Activated naive CD4-positive, alpha-beta T cell treated with anti-CD3 and anti-CD28 coated beads for 36 hours (primary cell): Measurements from ENCODE around the gene WWP2. TPM values are rescaled to one million over a fixed set of nuclear protein-coding genes. Genes with fewer than 3 reads are reported as not detected.

Experiments
- CTCF ChIA-PET: fragments of 350-600 bp; sonication (Branson Sonifier 250); formaldehyde crosslinking; loops from one replicate; lab custom pipeline; 2021; ENCODE audit warnings: antibody characterized with exemption; lab: Charles Lee
- DNase-seq: peaks from one replicate; pipeline ENCODE4 v3.0.0-alpha.2; 2020
- H3K27ac Mint-ChIP-seq: one replicate; pipeline ENCODE4 v1.8.0; 2021; ENCODE audit warnings: mild to moderate bottlenecking, mixed read lengths
- H3K27me3 Mint-ChIP-seq: one replicate; pipeline ENCODE4 v1.8.0; 2021; ENCODE audit warnings: low read depth, mixed read lengths
- H3K36me3 Mint-ChIP-seq: one replicate; pipeline ENCODE4 v1.8.0; 2021; ENCODE audit warnings: low read depth, mixed read lengths
- H3K4me1 Mint-ChIP-seq: one replicate; pipeline ENCODE4 v1.8.0; 2021; ENCODE audit warnings: low read depth, mixed read lengths
- H3K4me3 Mint-ChIP-seq: one replicate; pipeline ENCODE4 v1.8.0; 2021; ENCODE audit warnings: mild to moderate bottlenecking, moderate library complexity, mixed read lengths
- H3K9me3 Mint-ChIP-seq: one replicate; pipeline ENCODE4 v1.8.0; 2021; ENCODE audit warnings: mixed read lengths
- intact Hi-C: fragments of 100-400 bp; cut with micrococcal nuclease; formaldehyde crosslinking; loops from one replicate; pipeline ENCODE4 v1.15.1; 2023
- total RNA-seq, 2 experiments: library from RNA; stranded (reverse); gene quantifications; one replicate each; pipeline ENCODE4 v1.2.3, GENCODE V29; 2021

The WWP2 gene
- total RNA-seq, result 10 to 100 TPM; 27.7 to 32.3 TPM

GRCh38 chr16:69761983-69762813 lies at the start of gene WWP2:
Gene WWP2, plus strand, starts transcription at chr16:69762332. Its CDS starts 24,679 bp downstream, at chr16:69787011.
- H3K27ac Mint-ChIP-seq, result peak within 1 kb of the TSS; percentile 93
- peak within 1 kb of the TSS; percentile 97 for H3K4me3 Mint-ChIP-seq
- peak; percentile 78 for DNase-seq
- H3K27me3 Mint-ChIP-seq, result no peaks in the 10 kb centered on the region
- intact Hi-C loops, result loop anchor here (2.0 kb wide), 1 partner anchor 53 kb away; no protein-coding TSS in a partner anchor
- CTCF ChIA-PET, result interaction anchor here (1.0 to 1.4 kb wide), 2 partner anchors 8 to 366 kb away, joined by 3 to 10 read pairs; partner anchors contain the start of gene NOB1
- peaks cover 6% of the 10 kb centered on the region for H3K36me3 Mint-ChIP-seq
- no peaks in the 10 kb centered on the region for H3K9me3 Mint-ChIP-seq
- H3K4me1 Mint-ChIP-seq, result peaks cover 33% of the 10 kb centered on the region

GRCh38 chr16:69712914-69713581 lies 49.1 kb upstream of the WWP2 start:
- no peaks in the 10 kb centered on the region for H3K9me3 Mint-ChIP-seq
- H3K27ac Mint-ChIP-seq, result no peak overlapping the region
- intact Hi-C loops, result no loop called here
- no peaks in the 10 kb centered on the region for H3K27me3 Mint-ChIP-seq
- H3K4me1 Mint-ChIP-seq, result peaks cover 8% of the 10 kb centered on the region
- CTCF ChIA-PET, result interaction anchor here (0.5 to 1.1 kb wide), 3 partner anchors 12 to 182 kb away, joined by 3 to 4 read pairs (median 3); no protein-coding TSS in a partner anchor
- H3K4me3 Mint-ChIP-seq, result no peak overlapping the region
- no peaks in the 10 kb centered on the region for H3K36me3 Mint-ChIP-seq
- no peak for DNase-seq

GRCh38 chr16:69717066-69717465 lies 45.1 kb upstream of the WWP2 start:
- CTCF ChIA-PET, result interaction anchor here (0.6 to 1.2 kb wide), 2 partner anchors 37 to 222 kb away, joined by 3 to 4 read pairs; partner anchors contain the start of gene NOB1
- no peak overlapping the region for H3K4me3 Mint-ChIP-seq
- no peaks in the 10 kb centered on the region for H3K4me1 Mint-ChIP-seq
- no peaks in the 10 kb centered on the region for H3K9me3 Mint-ChIP-seq
- H3K36me3 Mint-ChIP-seq, result no peaks in the 10 kb centered on the region
- no peaks in the 10 kb centered on the region for H3K27me3 Mint-ChIP-seq
- intact Hi-C loops, result no loop called here
- DNase-seq, result no peak
- no peak overlapping the region for H3K27ac Mint-ChIP-seq

- Mint-ChIP-seq H3K9me3 (no peaks in the 10 kb centered on the region), H3K27ac (no peak overlapping the region), H3K4me3 (no peak overlapping the region), H3K36me3 (no peaks in the 10 kb centered on the region), H3K4me1 (no peaks in the 10 kb centered on the region), H3K27me3 (no peaks in the 10 kb centered on the region)
- DNase-seq, result no peak
- intact Hi-C loops, result no loop called here
- CTCF ChIA-PET, result interaction anchor here (1.6 kb wide), 1 partner anchor 8 kb away, joined by 4 read pairs; no protein-coding TSS in a partner anchor
Observed at GRCh38 chr16:69718111-69718764, 43.9 kb upstream of the WWP2 start.

- Mint-ChIP-seq H3K36me3 (no peaks in the 10 kb centered on the region), H3K4me3 (no peak overlapping the region), H3K27ac (no peak overlapping the region), H3K27me3 (no peaks in the 10 kb centered on the region), H3K9me3 (no peaks in the 10 kb centered on the region), H3K4me1 (peaks cover 7% of the 10 kb centered on the region)
- CTCF ChIA-PET, result interaction anchor here (0.7 kb wide), 1 partner anchor 8 kb away, joined by 4 read pairs; no protein-coding TSS in a partner anchor
- no peak for DNase-seq
- intact Hi-C loops, result no loop called here
Observed at GRCh38 chr16:69720822-69721430, 41.2 kb upstream of the WWP2 start.

- intact Hi-C loops, result no loop called here
- Mint-ChIP-seq H3K36me3 (no peaks in the 10 kb centered on the region), H3K27ac (no peak overlapping the region)
Observed at GRCh38 chr16:69721441-69721957, 40.6 kb upstream of the WWP2 start.

GRCh38 chr16:69724414-69724873 lies 37.7 kb upstream of the WWP2 start:
- Mint-ChIP-seq H3K27me3 (no peaks in the 10 kb centered on the region), H3K36me3 (peaks cover 2% of the 10 kb centered on the region), H3K27ac (no peak overlapping the region), H3K4me3 (no peak overlapping the region), H3K9me3 (no peaks in the 10 kb centered on the region), H3K4me1 (peaks cover 27% of the 10 kb centered on the region)
- intact Hi-C loops, result no loop called here
- no peak for DNase-seq
- CTCF ChIA-PET, result interaction anchor here (0.9 to 3.4 kb wide), 3 partner anchors 11 to 30 kb away, joined by 3 to 16 read pairs (median 11); partner anchors contain the start of gene NOB1

More at GRCh38 chr16:69721441-69721957, 40.6 kb upstream of the WWP2 start:
- no peak for DNase-seq
- CTCF ChIA-PET, result interaction anchor here (1.3 kb wide), 1 partner anchor 11 kb away, joined by 4 read pairs; no protein-coding TSS in a partner anchor
- H3K4me1 Mint-ChIP-seq, result peaks cover 13% of the 10 kb centered on the region
- H3K9me3 Mint-ChIP-seq, result no peaks in the 10 kb centered on the region
- no peaks in the 10 kb centered on the region for H3K27me3 Mint-ChIP-seq
- H3K4me3 Mint-ChIP-seq, result no peak overlapping the region

- no peaks in the 10 kb centered on the region for H3K27me3 Mint-ChIP-seq
- intact Hi-C loops, result no loop called here
- CTCF ChIA-PET, result interaction anchor here (0.9 to 3.4 kb wide), 3 partner anchors 12 to 30 kb away, joined by 3 to 16 read pairs (median 11); partner anchors contain the start of gene NOB1
- H3K4me1 Mint-ChIP-seq, result peaks cover 27% of the 10 kb centered on the region
- H3K36me3 Mint-ChIP-seq, result peaks cover 2% of the 10 kb centered on the region
- H3K27ac Mint-ChIP-seq, result no peak overlapping the region
- no peak for DNase-seq
- H3K4me3 Mint-ChIP-seq, result peak overlapping the region; percentile 34
- no peaks in the 10 kb centered on the region for H3K9me3 Mint-ChIP-seq
Observed at GRCh38 chr16:69724981-69725479, 37.1 kb upstream of the WWP2 start.

GRCh38 chr16:69725480-69726312 lies 36.4 kb upstream of the WWP2 start:
- H3K4me1 Mint-ChIP-seq, result peaks cover 27% of the 10 kb centered on the region
- H3K4me3 Mint-ChIP-seq, result peak overlapping the region; percentile 99
- intact Hi-C loops, result loop anchor here (1.0 kb wide), 2 partner anchors 29 to 161 kb away; partner anchors contain the start of gene NOB1
- CTCF ChIA-PET, result interaction anchor here (1.4 to 3.4 kb wide), 4 partner anchors 17 to 29 kb away, joined by 5 to 16 read pairs (median 12); partner anchors contain the start of gene NOB1
- no peaks in the 10 kb centered on the region for H3K27me3 Mint-ChIP-seq
- H3K36me3 Mint-ChIP-seq, result peaks cover 2% of the 10 kb centered on the region
- H3K9me3 Mint-ChIP-seq, result no peaks in the 10 kb centered on the region
- DNase-seq, result no peak
- peak overlapping the region; percentile 92 for H3K27ac Mint-ChIP-seq

- peaks cover 2% of the 10 kb centered on the region for H3K36me3 Mint-ChIP-seq
- intact Hi-C loops, result loop anchor here (1.0 kb wide), 2 partner anchors 28 to 162 kb away; partner anchors contain the start of gene NOB1
- H3K4me1 Mint-ChIP-seq, result peaks cover 27% of the 10 kb centered on the region
- H3K9me3 Mint-ChIP-seq, result no peaks in the 10 kb centered on the region
- peak within 1 kb of the TSS; percentile 92 for H3K27ac Mint-ChIP-seq
- H3K27me3 Mint-ChIP-seq, result no peaks in the 10 kb centered on the region
- CTCF ChIA-PET, result interaction anchor here (1.4 to 2.1 kb wide), 2 partner anchors 18 to 28 kb away, joined by 5 to 14 read pairs; partner anchors contain the start of gene NOB1
- peak within 1 kb of the TSS; percentile 99 for H3K4me3 Mint-ChIP-seq
- DNase-seq, result peak; percentile 95
Observed at GRCh38 chr16:69726313-69727060, 35.6 kb upstream of the WWP2 start, which contains the start of gene NQO1. Gene NQO1, minus strand, starts transcription at chr16:69726560. Its CDS starts 121 bp downstream, at chr16:69726439.
